Stimulated activated CD4-positive, alpha-beta T cell treated with anti-CD3 and anti-CD28 coated beads, TNF-alpha, amount 100 ng/mL, for 1 hour (primary cell): ENCODE results near the gene RDH13.
A peak's percentile ranks its signal among the peaks of the same experiment; 100 is the strongest.
"Not testable (repeated sequence)": the region's sequence is repeated elsewhere in the genome, so short reads cannot be mapped to it uniquely, and the experiment has no call there.

Experiments used
- DNase-seq, 3 donors: peaks; one replicate each; pipeline ENCODE4 v3.0.0-alpha.2; 2020; ENCODE audit warnings: low read depth in 3 of 3, low spot score in 1 of 3

The RDH13 gene, protein sequence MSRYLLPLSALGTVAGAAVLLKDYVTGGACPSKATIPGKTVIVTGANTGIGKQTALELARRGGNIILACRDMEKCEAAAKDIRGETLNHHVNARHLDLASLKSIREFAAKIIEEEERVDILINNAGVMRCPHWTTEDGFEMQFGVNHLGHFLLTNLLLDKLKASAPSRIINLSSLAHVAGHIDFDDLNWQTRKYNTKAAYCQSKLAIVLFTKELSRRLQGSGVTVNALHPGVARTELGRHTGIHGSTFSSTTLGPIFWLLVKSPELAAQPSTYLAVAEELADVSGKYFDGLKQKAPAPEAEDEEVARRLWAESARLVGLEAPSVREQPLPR

GRCh38 chr19:55062735-55063491, at the start of gene RDH13:
Gene RDH13, minus strand, starts transcription at chr19:55063148. Its CDS starts 116 bp downstream, at chr19:55063032.
- DNase-seq, result peak; percentile 94 to 100 (median 96)

DNA sequence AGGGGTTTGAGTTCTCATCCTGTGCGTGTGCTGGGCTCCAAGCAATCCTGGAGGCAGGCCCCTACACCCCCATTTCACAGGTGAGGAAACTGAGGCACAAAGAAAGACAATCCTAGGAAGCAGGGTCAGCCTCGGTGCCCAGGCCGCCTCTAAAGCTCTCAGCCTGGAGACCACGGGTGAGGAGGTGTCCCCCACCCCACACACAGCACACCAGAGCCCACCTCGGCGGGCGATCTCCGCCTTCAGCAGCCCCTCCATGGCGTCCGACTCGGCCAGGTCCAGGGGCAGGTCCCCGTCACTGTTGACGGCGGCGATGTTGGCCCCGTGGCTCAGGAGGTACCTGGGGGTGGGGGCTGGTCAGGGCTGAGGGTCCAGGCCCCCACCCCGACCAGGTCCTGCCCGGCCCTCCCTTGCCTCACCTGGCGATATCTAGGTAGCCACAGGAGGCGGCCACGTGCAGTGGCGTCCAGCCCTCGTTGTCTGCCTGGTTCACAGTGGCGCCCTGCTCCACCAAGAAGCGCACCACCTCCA, 49.4 kb upstream of the RDH13 start:
- DNase-seq, result no peak

DNA sequence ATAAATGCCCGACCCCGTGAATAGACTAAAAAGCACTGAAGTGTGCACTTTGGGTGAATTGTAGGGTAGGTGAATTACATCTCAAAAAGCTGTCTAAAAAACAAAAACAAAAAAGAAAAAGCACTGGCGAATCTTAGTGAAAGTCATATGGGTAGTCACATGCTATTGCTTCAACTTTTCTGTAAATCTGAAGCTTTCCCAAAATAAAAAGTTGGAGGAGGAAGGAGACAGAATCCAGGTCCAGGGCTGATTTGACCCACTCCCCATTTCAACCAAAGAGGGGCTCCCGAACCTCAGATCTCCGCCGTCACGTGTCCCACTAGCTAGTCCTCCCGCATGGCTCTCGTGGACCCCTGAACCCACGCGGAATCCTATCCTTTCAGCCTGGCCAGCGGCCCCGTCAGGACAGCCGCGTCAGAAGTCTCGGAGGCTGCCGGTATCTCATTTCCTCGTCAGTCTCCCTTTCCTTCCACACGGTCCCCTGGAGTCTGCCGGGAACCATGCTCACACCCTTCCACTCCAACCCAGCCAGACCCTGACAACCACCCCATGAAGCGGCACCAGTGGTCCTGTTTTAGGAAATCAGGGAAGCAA, 48.4 kb upstream of the RDH13 start:
- DNase-seq, result no peak

- no peak for DNase-seq
Observed at GRCh38 chr19:55109527-55110291, 46.8 kb upstream of the RDH13 start.

GRCh38 chr19:55107252-55107651, 44.3 kb upstream of the RDH13 start:
- DNase-seq, result not testable (repeated sequence)

- DNase-seq, result no peak
Observed at GRCh38 chr19:55106591-55106990, 43.6 kb upstream of the RDH13 start.

- no peak for DNase-seq
Observed at GRCh38 chr19:55105237-55105636, 42.3 kb upstream of the RDH13 start.

DNA sequence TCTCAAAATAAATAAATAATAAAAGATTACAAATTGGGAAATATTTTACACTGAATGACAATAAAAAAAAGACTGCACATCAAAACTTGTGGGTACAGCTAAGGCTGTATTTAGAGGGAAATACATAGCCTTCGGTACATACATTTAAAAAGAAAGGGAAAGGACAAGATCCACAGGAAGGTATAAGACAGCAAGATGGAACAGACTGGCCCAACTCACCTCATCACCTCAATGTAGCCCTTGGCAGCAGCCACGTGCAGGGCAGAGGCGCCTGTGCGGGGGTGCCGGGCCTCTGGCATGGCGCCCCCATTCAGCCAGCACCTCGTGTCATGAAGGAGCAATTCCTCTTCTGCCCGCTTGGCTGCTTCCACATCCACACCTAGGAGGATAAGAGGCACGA, 40.2 kb upstream of the RDH13 start:
- no peak for DNase-seq

GRCh38 chr19:55101261-55101660, 38.3 kb upstream of the RDH13 start:
- no peak for DNase-seq

- no peak for DNase-seq
Observed at GRCh38 chr19:55099557-55100506, 36.9 kb upstream of the RDH13 start.

- DNase-seq, result no peak
Observed at GRCh38 chr19:55098716-55099556, 36.0 kb upstream of the RDH13 start.

DNA sequence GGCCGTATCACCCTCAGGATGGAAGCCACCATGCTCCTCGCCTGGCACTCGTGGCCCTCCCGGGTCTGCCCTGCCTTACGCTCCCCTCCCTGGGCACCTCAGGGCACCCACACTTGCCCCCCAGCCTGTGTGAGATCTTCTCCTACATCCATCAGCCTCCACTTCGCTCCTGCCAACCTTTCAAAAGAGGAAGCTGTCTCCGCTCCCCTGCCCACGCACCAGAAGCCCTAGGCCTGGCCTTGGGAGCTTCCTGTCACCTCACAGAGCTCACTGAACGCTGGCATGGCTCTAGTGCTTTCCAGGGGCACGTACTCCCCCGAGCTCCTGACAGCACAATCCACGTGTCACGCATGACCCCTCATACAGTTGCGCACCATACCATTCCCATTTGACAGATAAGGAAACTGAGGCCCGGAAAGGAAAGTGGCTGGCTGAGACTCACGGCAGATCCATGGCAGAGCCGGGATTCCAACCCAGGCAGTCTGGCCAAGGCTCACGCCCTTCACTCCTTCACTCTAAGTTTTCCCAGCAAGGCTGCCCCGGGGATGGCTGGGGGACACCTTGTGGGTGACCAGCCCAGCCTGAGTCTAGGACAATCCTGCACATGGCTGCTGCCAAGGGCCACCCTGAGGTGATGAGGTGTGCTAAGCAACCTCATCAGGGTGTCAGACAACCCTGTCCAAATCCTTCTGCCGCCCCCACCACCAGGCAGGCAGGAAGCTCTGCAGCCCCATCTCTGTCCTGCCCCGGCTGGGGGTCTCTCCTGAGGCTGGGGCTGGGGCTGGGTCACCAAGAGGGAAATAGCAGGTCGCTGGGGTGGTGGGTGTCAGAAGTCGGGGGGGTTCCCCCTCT, 35.1 kb upstream of the RDH13 start:
- DNase-seq, result no peak

DNA sequence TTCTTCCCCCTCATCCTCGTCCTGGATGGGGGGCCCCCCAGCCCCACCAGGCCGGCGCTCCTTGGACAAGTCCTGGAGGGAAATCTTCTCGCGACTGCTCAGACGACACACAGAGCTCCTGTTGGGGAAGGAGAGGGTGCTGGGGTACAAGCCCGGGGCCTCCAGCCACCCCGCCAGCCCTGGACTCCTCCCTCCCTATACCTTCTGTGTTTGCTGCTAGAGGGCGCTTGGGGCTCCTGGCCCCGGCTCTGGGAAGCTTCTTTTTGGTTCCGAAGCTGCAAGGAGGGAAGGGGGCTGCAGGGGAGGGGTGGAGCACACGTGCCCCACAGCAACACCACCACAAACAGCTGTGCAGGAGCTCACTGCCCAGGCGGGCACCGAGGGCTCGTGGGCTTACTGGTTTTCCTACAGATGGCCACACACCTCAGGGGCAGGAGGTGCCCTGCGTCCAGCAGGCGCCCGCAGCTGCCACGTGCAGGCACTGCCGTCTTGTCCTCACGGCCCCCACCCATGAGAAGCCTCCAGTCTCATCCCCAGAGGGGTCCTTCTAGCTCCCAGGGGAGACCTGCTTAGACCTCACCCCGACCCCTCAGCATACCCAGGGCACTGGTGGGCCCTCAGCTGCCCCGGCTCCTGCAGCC, 33.2 kb upstream of the RDH13 start:
- DNase-seq, result no peak

- no peak for DNase-seq
Observed at GRCh38 chr19:55095260-55096060, 32.5 kb upstream of the RDH13 start.

DNA sequence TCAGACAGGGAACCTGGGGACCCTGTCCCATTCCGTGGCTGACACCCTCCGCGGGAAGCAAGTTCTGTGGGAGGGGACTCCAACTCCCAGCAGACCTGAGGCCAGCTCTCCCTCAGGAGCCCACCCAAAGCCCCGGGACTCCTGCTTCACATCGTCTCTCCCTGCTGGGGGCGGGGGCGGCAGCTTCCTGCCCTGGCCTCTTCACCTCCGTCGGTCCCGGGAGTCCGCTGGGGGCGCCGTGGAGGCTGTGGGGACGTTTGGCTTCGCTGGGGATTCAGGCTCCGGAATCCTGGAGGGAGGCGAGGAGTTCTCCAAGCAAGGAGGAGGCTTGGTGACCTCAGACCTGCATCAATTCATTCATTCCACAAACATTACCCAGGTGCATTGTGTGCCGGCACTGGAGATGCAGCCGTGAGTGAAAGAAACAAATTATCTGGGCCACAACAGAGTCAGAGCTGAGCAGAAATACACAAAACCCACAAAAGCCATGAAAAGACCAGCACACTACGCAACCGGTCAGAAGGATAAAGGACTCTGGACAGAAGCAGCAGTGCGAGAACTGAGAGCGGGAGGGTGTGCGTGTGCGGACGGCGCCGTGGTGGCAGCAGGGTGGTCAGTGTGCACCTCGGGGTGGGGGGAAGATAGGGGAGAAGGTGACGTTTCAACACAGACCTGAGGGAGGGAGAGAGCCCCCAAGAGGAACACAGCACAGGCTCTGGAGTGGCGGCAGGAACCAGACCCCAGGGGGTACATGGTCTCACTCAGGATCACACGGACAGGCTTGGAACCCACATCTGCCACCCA, 31.7 kb upstream of the RDH13 start:
- no peak for DNase-seq
